Measurements from ENCODE around the gene UTS2B. TPM values are rescaled to one million over a fixed set of nuclear protein-coding genes. Genes with fewer than 3 reads are reported as not detected.

Gene UTS2B
- total and polyA plus RNA-seq, 2 of the 13 experiments (the other 11 are each of a cell fraction or from before 2014, with no cell fraction given), result 0.03 to 0.46 TPM

DNA sequence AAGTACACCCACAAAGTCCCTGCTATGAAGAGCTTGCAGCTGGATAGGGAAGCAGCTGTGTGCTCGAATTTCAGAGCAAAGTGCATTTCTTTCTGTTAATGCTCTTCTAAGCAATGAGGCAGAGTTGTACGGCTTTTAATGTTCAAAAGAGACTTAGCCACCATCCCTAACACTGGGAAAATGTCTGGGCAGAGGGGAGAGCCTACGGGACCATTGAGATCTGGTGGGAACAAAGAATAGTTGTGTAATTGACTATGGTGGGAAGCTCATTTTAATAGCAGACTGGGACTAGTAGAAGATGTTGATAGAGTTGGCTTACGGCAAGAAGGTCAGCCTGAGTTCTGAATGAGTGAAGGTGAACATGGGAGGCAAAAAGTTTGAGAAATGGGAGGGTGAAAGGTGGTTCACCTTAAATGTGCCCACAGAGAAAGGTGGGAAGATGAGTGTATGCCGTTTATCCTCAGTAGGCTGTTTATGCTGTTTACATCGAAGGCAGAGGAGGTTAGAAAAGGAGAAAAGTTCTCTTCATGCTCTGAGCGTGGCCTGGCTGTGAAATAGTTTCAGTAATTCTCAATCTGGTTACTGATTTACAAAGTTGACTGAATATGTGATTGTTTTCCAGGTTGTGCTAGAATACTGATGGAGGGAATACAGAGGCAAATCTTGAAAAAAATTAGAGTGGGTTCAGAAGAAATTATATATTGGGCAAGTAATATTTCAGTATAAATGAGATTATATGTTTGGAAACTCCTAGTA is 22.9 kb upstream of the UTS2B start (continued):
- no peak for TF ChIP-seq NFAT5 (CRISPR knock-in tag; IDR thresholded peaks at IDR 0.05)
- TF ChIP-seq ZNF644 (CRISPR knock-in tag; IDR thresholded peaks at IDR 0.05; ENCODE audit: low read depth), result 0 out of 2 replicates have a peak, but pooled peaks have one; percentile 38
- peak; percentile 58 for TF ChIP-seq SAP130 (CRISPR knock-in tag; IDR thresholded peaks at IDR 0.05; ENCODE audit: low read depth)
- no peak for TF ChIP-seq ZNF775 (CRISPR knock-in tag; IDR thresholded peaks at IDR 0.05; ENCODE audit: borderline replicate concordance)
- TF ChIP-seq POGZ (CRISPR knock-in tag; IDR thresholded peaks at IDR 0.05), result peak; percentile 51; the same call in 1 of the 2 replicates
- no peak for TF ChIP-seq LCORL (IDR thresholded peaks at IDR 0.05)
- TF ChIP-seq LCORL (CRISPR knock-in tag; IDR thresholded peaks at IDR 0.05), result 0 out of 2 replicates have a peak, but pooled peaks have one; percentile 14
- TF ChIP-seq, protein P1, sequence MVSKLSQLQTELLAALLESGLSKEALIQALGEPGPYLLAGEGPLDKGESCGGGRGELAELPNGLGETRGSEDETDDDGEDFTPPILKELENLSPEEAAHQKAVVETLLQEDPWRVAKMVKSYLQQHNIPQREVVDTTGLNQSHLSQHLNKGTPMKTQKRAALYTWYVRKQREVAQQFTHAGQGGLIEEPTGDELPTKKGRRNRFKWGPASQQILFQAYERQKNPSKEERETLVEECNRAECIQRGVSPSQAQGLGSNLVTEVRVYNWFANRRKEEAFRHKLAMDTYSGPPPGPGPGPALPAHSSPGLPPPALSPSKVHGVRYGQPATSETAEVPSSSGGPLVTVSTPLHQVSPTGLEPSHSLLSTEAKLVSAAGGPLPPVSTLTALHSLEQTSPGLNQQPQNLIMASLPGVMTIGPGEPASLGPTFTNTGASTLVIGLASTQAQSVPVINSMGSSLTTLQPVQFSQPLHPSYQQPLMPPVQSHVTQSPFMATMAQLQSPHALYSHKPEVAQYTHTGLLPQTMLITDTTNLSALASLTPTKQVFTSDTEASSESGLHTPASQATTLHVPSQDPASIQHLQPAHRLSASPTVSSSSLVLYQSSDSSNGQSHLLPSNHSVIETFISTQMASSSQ (IDR thresholded peaks at IDR 0.05; ENCODE audit: low read depth), result peak; percentile 73
- TF ChIP-seq, protein P1 (CRISPR knock-in tag; IDR thresholded peaks at IDR 0.05; ENCODE audit: borderline replicate concordance), result peak; percentile 65; the same call in 1 of the 2 replicates
- no peak for TF ChIP-seq ZNF468 (CRISPR knock-in tag; IDR thresholded peaks at IDR 0.05)
- TF ChIP-seq, protein P2, sequence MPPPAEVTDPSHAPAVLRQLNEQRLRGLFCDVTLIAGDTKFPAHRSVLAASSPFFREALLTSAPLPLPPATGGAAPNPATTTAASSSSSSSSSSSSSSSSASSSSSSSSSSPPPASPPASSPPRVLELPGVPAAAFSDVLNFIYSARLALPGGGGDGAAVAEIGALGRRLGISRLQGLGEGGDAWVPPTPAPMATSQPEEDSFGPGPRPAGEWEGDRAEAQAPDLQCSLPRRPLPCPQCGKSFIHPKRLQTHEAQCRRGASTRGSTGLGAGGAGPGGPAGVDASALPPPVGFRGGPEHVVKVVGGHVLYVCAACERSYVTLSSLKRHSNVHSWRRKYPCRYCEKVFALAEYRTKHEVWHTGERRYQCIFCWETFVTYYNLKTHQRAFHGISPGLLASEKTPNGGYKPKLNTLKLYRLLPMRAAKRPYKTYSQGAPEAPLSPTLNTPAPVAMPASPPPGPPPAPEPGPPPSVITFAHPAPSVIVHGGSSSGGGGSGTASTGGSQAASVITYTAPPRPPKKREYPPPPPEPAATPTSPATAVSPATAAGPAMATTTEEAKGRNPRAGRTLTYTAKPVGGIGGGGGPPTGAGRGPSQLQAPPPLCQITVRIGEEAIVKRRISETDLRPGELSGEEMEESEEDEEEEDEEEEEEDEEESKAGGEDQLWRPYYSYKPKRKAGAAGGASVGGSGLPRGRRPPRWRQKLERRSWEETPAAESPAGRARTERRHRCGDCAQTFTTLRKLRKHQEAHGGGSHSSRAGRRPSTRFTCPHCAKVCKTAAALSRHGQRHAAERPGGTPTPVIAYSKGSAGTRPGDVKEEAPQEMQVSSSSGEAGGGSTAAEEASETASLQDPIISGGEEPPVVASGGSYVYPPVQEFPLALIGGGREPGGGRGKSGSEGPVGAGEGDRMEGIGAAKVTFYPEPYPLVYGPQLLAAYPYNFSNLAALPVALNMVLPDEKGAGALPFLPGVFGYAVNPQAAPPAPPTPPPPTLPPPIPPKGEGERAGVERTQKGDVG (CRISPR knock-in tag; IDR thresholded peaks at IDR 0.05; ENCODE audit: borderline replicate concordance), result no peak
- TF ChIP-seq BHLHE40 (IDR thresholded peaks at IDR 0.05; ENCODE audit: low read length), result no peak
- no peak for TF ChIP-seq ZNF367 (CRISPR knock-in tag; IDR thresholded peaks at IDR 0.05; ENCODE audit: borderline replicate concordance)
- TF ChIP-seq ZNF34 (CRISPR knock-in tag; IDR thresholded peaks at IDR 0.05; ENCODE audit: borderline replicate concordance), result no peak
- peak; percentile 37 for TF ChIP-seq ZNF781 (CRISPR knock-in tag; IDR thresholded peaks at IDR 0.05; ENCODE audit: borderline replicate concordance, not compliant biosample characterization)
